Calu3 (cell line): Measurements from ENCODE around the gene FANCD2OS. TPM values are rescaled to one million over a fixed set of nuclear protein-coding genes. Genes with fewer than 3 reads are reported as not detected.

ENCODE experiments used
- BruUV-seq: library from RNA; stranded (reverse); fragments of 400-500 nt; replicated peaks from 2 replicates; lab custom pipeline; 2021; lab: Mats Ljungman, UMichigan
- CTCF ChIA-PET: fragments of 300-600 bp; sonication (Branson Sonifier 250); formaldehyde crosslinking; loops from one replicate; lab custom pipeline; 2022; ENCODE audit warnings: antibody characterized with exemption; lab: Charles Lee
- DNase-seq: peaks from one replicate; pipeline ENCODE4 v3.0.0; 2022
- H3K27ac Mint-ChIP-seq: one replicate; pipeline ENCODE4 v1.8.0; 2022; ENCODE audit warnings: mixed read lengths; ENCODE audit not compliant: unreplicated experiment
- H3K27me3 Mint-ChIP-seq: one replicate; pipeline ENCODE4 v1.8.0; 2022; ENCODE audit warnings: mixed read lengths; ENCODE audit not compliant: unreplicated experiment
- H3K36me3 Mint-ChIP-seq: one replicate; pipeline ENCODE4 v1.8.0; 2022; ENCODE audit warnings: mild to moderate bottlenecking, moderate library complexity, mixed read lengths; ENCODE audit not compliant: insufficient read depth, unreplicated experiment
- H3K4me1 Mint-ChIP-seq: one replicate; pipeline ENCODE4 v1.8.0; 2022; ENCODE audit warnings: mild to moderate bottlenecking, low read depth, mixed read lengths; ENCODE audit not compliant: unreplicated experiment
- H3K4me3 Mint-ChIP-seq: one replicate; pipeline ENCODE4 v1.8.0; 2022; ENCODE audit warnings: mild to moderate bottlenecking, low read depth, moderate library complexity, mixed read lengths; ENCODE audit not compliant: unreplicated experiment
- H3K9me3 Mint-ChIP-seq: one replicate; pipeline ENCODE4 v1.8.0; 2022; ENCODE audit warnings: low read depth, mixed read lengths; ENCODE audit not compliant: unreplicated experiment
- intact Hi-C: fragments of 100-400 bp; cut with micrococcal nuclease; formaldehyde crosslinking; loops from one replicate; pipeline ENCODE4 v1.10.0; 2022; ENCODE audit not compliant: unreplicated experiment
- total RNA-seq: library from RNA; stranded (reverse); gene quantifications from 2 replicates; pipeline ENCODE4 v1.2.3, GENCODE V29; 2022
- TF ChIP-seq, protein P1 (sequence below): fragments of 200-600 bp; IDR thresholded peaks from one replicate; pipeline ENCODE4 v1.8.0; 2022; ENCODE audit warnings: antibody characterized with exemption; ENCODE audit not compliant: unreplicated experiment

FANCD2OS gene
- total RNA-seq, 1 experiment from 2014 or later, result not detected

DNA sequence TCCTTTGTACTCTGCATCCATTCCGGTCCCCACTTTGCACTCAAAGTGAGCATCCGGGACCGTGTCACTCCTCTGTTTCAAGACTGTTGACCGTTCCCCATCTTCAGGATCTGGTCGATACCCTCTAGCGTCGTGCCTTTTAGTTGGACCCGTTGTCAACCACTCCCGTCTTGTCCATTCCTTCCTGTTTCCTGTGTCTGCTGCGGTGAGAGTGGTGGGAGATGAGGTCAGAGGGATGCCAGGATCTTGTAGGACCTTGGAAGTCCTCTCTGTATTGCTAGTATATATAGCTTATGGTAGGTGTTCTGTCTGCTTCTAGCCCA, 8.0 kb upstream of the FANCD2OS start:
- DNase-seq, result peak; percentile 6
- BruUV-seq, result no TSS peak
- no peaks in the 10 kb centered on the region for H3K27me3 Mint-ChIP-seq

DNA sequence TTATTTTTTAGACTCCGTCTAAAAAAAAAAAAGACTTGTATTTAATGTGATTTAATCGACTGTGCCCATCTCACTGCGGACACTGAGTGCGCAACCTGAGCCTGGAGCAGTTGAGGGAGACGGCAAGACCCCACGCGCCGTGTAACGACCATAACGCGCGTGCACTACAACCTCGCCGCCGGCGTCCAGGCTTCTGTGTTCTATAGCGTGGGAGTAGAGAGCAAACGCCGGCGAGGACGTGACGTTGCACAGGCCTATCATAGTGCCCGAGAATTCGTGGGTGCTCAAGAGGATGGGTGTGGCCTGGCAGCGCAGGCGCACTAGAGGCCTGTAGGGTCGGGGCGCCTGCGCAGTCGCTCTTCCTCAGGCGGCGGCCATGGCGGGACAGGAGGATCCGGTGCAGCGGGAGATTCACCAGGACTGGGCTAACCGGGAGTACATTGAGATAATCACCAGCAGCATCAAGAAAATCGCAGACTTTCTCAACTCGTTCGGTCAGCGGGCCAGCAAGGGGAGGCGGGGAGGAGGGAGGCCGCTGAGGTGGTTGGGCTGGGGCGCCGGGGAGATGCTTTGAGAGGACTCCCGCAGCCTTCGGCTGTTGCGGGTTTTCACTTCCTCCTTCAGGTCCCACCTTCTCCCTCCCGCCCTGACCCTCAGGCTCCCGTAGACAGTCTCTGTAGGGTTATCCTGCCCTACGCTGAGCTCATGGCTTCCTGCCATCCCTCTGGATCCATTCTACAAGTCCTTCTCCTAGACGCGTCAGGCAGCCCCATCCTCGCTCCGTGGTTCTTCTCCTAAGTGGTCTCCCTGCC, 7.5 kb upstream of the FANCD2OS start, which contains the start of gene BRK1:
Gene BRK1, plus strand, starts transcription at position 350 of the 812 bp plus-strand sequence. Its CDS starts 27 bp downstream, at position 377.
- Mint-ChIP-seq H3K27ac (peak within 1 kb of the TSS; percentile 95), H3K36me3 (peaks cover 25% of the 10 kb centered on the region), H3K27me3 (no peaks in the 10 kb centered on the region), H3K9me3 (no peaks in the 10 kb centered on the region), H3K4me3 (peak within 1 kb of the TSS; percentile 99), H3K4me1 (no peaks in the 10 kb centered on the region)
- TF ChIP-seq, protein P1, sequence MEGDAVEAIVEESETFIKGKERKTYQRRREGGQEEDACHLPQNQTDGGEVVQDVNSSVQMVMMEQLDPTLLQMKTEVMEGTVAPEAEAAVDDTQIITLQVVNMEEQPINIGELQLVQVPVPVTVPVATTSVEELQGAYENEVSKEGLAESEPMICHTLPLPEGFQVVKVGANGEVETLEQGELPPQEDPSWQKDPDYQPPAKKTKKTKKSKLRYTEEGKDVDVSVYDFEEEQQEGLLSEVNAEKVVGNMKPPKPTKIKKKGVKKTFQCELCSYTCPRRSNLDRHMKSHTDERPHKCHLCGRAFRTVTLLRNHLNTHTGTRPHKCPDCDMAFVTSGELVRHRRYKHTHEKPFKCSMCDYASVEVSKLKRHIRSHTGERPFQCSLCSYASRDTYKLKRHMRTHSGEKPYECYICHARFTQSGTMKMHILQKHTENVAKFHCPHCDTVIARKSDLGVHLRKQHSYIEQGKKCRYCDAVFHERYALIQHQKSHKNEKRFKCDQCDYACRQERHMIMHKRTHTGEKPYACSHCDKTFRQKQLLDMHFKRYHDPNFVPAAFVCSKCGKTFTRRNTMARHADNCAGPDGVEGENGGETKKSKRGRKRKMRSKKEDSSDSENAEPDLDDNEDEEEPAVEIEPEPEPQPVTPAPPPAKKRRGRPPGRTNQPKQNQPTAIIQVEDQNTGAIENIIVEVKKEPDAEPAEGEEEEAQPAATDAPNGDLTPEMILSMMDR, result no peak
- DNase-seq, result peak; percentile 87
- BruUV-seq, result no TSS peak
- intact Hi-C loops, result no loop called here
- CTCF ChIA-PET, result no interaction called here

More for the DNA sequence above, 8.0 kb upstream of the FANCD2OS start:
- no peaks in the 10 kb centered on the region for H3K9me3 Mint-ChIP-seq
- peak overlapping the region; percentile 95 for H3K27ac Mint-ChIP-seq
- CTCF ChIA-PET, result no interaction called here
- H3K4me3 Mint-ChIP-seq, result peak overlapping the region; percentile 99
- intact Hi-C loops, result no loop called here
- H3K4me1 Mint-ChIP-seq, result no peaks in the 10 kb centered on the region
- TF ChIP-seq, protein P1, result no peak
- H3K36me3 Mint-ChIP-seq, result peaks cover 30% of the 10 kb centered on the region

DNA sequence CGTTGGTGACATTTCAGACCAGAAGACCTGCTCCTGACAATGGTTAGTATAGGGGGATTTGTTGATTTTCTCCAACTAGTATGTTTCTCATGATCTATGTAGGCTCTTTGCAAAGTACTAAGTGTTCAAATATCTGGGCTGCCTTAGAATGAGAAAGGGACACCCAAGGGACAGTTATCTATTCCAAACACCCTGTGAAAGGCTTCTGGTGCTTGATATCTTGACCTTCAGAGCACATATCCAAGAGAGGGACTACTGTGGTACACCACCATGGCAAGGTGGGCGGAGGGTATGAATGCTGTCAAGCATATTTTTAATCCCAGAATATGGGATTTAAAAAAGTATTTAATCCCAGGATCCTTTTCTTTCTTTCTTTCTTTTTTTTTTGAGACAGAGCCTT, 1.1 kb downstream of the FANCD2OS start:
- Mint-ChIP-seq H3K4me3 (no peak overlapping the region), H3K36me3 (peaks cover 5% of the 10 kb centered on the region), H3K27me3 (no peaks in the 10 kb centered on the region), H3K4me1 (no peaks in the 10 kb centered on the region), H3K9me3 (no peaks in the 10 kb centered on the region), H3K27ac (no peak overlapping the region)
- intact Hi-C loops, result no loop called here
- TF ChIP-seq, protein P1, result no peak
- no TSS peak for BruUV-seq
- no peak for DNase-seq
- CTCF ChIA-PET, result no interaction called here

DNA sequence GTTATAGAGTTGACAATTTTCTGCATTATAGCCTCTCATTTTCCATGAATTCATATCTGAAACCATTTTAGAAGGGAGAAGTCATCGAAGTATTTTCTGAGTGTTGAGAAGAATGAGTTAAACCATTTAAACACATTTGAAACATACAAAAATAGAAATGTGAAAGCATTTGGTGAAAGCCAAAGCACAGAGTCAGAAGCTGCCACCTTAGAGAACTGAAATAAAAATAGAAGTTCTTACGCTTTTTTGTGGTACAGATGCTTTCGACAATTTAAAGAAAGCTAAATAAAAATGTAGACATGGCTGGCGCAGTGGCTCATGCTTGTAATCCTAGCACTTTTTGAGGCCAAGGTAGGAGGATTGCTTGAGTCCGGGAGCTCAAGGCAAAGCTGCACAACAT, 9.0 kb downstream of the FANCD2OS start:
- intact Hi-C loops, result no loop called here
- peaks cover 5% of the 10 kb centered on the region for H3K36me3 Mint-ChIP-seq
- no peak for DNase-seq
- H3K4me1 Mint-ChIP-seq, result no peaks in the 10 kb centered on the region
- CTCF ChIA-PET, result no interaction called here
- no peaks in the 10 kb centered on the region for H3K27me3 Mint-ChIP-seq
- TF ChIP-seq, protein P1, result no peak
- H3K4me3 Mint-ChIP-seq, result no peak overlapping the region
- no peaks in the 10 kb centered on the region for H3K9me3 Mint-ChIP-seq
- no TSS peak for BruUV-seq
- H3K27ac Mint-ChIP-seq, result no peak overlapping the region
